HFFc6 (cell line): ENCODE results near the gene MRPL27. TPM values are rescaled to one million over a fixed set of nuclear protein-coding genes. Genes with fewer than 3 reads are reported as not detected.

ENCODE experiments used
- DNase-seq: peaks from one replicate; pipeline ENCODE4 v3.0.0-alpha.2; 2018
- H3K27ac Mint-ChIP-seq: 2 replicates; pipeline ENCODE4 v1.8.0; 2020; ENCODE audit warnings: mild to moderate bottlenecking, mixed read lengths
- H3K27me3 Mint-ChIP-seq: 2 replicates; pipeline ENCODE4 v1.8.0; 2021; ENCODE audit warnings: mild to moderate bottlenecking, moderate library complexity, mixed read lengths; ENCODE audit not compliant: insufficient read depth
- H3K36me3 Mint-ChIP-seq: 2 replicates; pipeline ENCODE4 v1.8.0; 2021; ENCODE audit warnings: low read depth, mixed read lengths
- H3K4me1 Mint-ChIP-seq: 2 replicates; pipeline ENCODE4 v1.8.0; 2020; ENCODE audit warnings: low read depth, mixed read lengths
- H3K4me3 Mint-ChIP-seq: 2 replicates; pipeline ENCODE4 v1.8.0; 2020; ENCODE audit warnings: mild to moderate bottlenecking, moderate library complexity, mixed read lengths
- H3K9me3 Mint-ChIP-seq: 2 replicates; pipeline ENCODE4 v1.8.0; 2020; ENCODE audit warnings: mild to moderate bottlenecking, mixed read lengths
- CTCF ChIP-seq: fragments of 200-600 bp; sonication (generic); IDR thresholded peaks from 2 replicates; pipeline ENCODE4 v1.5.0; 2021; ENCODE audit warnings: antibody characterized with exemption, mild to moderate bottlenecking
- total RNA-seq, 6 experiments: library from RNA; stranded (reverse); fragmentation: NEBNext Ultra II Directional; extraction: Animal tissue kit (Norgen Biotek cat#: 25700); gene quantifications; 2 replicates in 1 of 6; 3 replicates in 5 of 6; pipeline ENCODE4 v1.2.3, GENCODE V29; 2021

Gene MRPL27
- total RNA-seq, 6 experiments from 2014 or later: 70.0 to 78.7 (median 75.0) TPM

- no peak overlapping the region for H3K27ac Mint-ChIP-seq
- H3K4me3 Mint-ChIP-seq: no peak overlapping the region
- DNase-seq: no peak
- peaks cover 4% of the 10 kb centered on the region; the same call in 1 of the 2 replicates for H3K36me3 Mint-ChIP-seq
- peaks cover 19% of the 10 kb centered on the region for H3K4me1 Mint-ChIP-seq
- TF ChIP-seq CTCF: no peak
- no peaks in the 10 kb centered on the region for H3K9me3 Mint-ChIP-seq
- H3K27me3 Mint-ChIP-seq: no peaks in the 10 kb centered on the region; the same call in none of the 2 replicates
Measured at GRCh38 chr17:50355336-50355700, 17.7 kb downstream of the MRPL27 start.

- Mint-ChIP-seq H3K4me1 (peaks cover 19% of the 10 kb centered on the region), H3K4me3 (no peak overlapping the region), H3K27me3 (no peaks in the 10 kb centered on the region; the same call in none of the 2 replicates), H3K27ac (no peak overlapping the region), H3K9me3 (no peaks in the 10 kb centered on the region), H3K36me3 (peaks cover 4% of the 10 kb centered on the region; the same call in 1 of the 2 replicates)
- no peak for TF ChIP-seq CTCF
- no peak for DNase-seq
Measured at GRCh38 chr17:50354776-50355175, 18.2 kb downstream of the MRPL27 start.

- no peaks in the 10 kb centered on the region for H3K9me3 Mint-ChIP-seq
- H3K36me3 Mint-ChIP-seq: peaks cover 4% of the 10 kb centered on the region; the same call in 1 of the 2 replicates
- no peak for TF ChIP-seq CTCF
- H3K4me1 Mint-ChIP-seq: peaks cover 21% of the 10 kb centered on the region
- no peaks in the 10 kb centered on the region; the same call in none of the 2 replicates for H3K27me3 Mint-ChIP-seq
- no peak overlapping the region for H3K4me3 Mint-ChIP-seq
- DNase-seq: no peak
- no peak overlapping the region for H3K27ac Mint-ChIP-seq
Measured at GRCh38 chr17:50354198-50354597, 18.8 kb downstream of the MRPL27 start.

DNA sequence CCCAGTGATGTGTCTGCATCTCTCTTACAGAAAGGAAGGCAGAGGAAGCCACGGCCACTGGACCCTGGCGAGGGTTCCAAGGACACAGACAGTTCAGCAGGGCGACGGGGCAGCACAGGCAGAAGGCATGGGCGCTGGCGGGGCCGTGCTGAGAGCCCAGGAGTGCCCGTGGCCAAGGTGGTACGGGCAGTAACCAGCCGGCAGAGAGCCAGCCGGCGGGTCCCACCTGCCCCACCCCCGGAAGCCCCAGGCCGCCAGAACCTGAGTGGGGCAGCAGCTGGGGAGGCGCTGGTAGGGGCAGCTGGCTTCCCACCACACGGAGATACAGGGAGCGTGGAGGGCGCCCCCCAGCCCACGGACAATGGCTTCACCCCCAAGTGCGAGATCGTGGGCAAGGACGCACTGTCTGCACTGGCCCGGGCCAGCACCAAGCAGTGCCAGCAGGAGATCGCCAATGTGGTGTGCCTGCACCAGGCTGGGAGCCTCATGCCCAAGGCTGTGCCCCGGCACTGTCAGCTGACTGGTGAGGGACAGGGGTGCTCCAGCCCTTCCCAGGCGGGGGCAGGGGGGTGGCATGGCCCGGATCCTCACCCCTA is 19.3 kb downstream of the MRPL27 start:
- no peak for DNase-seq
- no peak for TF ChIP-seq CTCF
- no peaks in the 10 kb centered on the region for H3K9me3 Mint-ChIP-seq
- no peak overlapping the region for H3K27ac Mint-ChIP-seq
- peaks cover 26% of the 10 kb centered on the region for H3K4me1 Mint-ChIP-seq
- H3K36me3 Mint-ChIP-seq: peaks cover 4% of the 10 kb centered on the region; the same call in 1 of the 2 replicates
- no peaks in the 10 kb centered on the region; the same call in none of the 2 replicates for H3K27me3 Mint-ChIP-seq
- H3K4me3 Mint-ChIP-seq: no peak overlapping the region

- Mint-ChIP-seq H3K9me3 (no peaks in the 10 kb centered on the region), H3K27me3 (no peaks in the 10 kb centered on the region; the same call in none of the 2 replicates), H3K4me1 (peaks cover 33% of the 10 kb centered on the region), H3K36me3 (peaks cover 4% of the 10 kb centered on the region; the same call in 1 of the 2 replicates), H3K4me3 (no peak overlapping the region), H3K27ac (no peak overlapping the region)
- DNase-seq: no peak
- TF ChIP-seq CTCF: no peak
Measured at GRCh38 chr17:50352693-50353599, 20.0 kb downstream of the MRPL27 start.
